ENCODE data around the gene MAP1B. TPM values are rescaled to one million over a fixed set of nuclear protein-coding genes. Genes with fewer than 3 reads are reported as not detected.

Gene MAP1B
- polyA plus RNA-seq, 1 donor (not counting 4 experiments of a cell fraction or from before 2014, with no cell fraction given): 3.3 TPM

DNA sequence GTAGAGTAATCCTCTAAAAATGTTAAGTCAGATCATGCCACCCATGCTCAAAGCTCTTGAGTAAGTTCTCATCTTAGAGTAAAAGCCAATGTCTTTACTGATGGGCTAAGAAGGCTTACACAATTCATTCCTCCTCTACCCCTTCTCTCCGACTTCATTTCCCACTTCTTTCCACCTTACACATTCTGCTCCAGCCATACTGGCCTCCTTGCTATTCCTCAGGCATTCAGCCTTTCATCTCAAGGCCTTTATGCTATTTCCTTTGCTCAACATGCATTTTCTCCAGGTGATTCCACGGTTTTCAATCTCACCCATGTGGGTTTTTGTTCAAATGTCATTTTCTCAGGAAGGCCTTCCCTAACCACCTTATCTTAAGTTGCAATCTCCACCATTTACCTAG is 104.9 kb downstream of the MAP1B start:
- H3K4me2 ChIP-seq (ENCODE audit: control insufficient read depth, extremely low read depth, insufficient read depth, low read depth, low read length): no peak overlapping the region
- DNase-seq (ENCODE audit: low read depth, low spot score): no peak

DNA sequence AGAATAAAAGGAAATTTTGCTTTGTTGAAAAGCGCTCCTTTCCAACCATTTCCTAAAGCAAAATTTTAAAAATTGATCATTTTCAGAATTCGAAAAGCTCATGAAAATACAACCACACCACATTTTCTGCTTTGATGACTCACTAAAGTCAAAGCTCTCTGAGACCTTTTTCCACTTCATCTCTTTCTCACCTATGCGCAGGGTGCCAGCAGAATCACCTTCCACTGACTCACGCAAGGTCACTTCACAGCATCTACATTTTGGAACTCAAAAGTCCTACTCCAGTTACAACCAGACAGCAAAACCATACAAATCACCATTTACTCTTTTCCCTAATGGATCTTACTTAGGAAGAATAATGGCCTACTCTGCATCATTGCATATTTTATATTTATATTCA is 106.2 kb downstream of the MAP1B start:
- peaks cover 31% of the 10 kb centered on the region for H3K4me1 ChIP-seq (ENCODE audit: control insufficient read depth, extremely low read depth, insufficient read depth, low read length)
- H3K9me1 ChIP-seq (ENCODE audit: control insufficient read depth, extremely low read depth, insufficient read depth, low read length): peaks cover 2% of the 10 kb centered on the region
- FAIRE-seq (no peak), DNase-seq (ENCODE audit: low read depth, low spot score) (no peak)
- no peak for TF ChIP-seq EZH2 (IDR thresholded peaks at IDR 0.05; ENCODE audit: low read length)
- TF ChIP-seq, protein P1, sequence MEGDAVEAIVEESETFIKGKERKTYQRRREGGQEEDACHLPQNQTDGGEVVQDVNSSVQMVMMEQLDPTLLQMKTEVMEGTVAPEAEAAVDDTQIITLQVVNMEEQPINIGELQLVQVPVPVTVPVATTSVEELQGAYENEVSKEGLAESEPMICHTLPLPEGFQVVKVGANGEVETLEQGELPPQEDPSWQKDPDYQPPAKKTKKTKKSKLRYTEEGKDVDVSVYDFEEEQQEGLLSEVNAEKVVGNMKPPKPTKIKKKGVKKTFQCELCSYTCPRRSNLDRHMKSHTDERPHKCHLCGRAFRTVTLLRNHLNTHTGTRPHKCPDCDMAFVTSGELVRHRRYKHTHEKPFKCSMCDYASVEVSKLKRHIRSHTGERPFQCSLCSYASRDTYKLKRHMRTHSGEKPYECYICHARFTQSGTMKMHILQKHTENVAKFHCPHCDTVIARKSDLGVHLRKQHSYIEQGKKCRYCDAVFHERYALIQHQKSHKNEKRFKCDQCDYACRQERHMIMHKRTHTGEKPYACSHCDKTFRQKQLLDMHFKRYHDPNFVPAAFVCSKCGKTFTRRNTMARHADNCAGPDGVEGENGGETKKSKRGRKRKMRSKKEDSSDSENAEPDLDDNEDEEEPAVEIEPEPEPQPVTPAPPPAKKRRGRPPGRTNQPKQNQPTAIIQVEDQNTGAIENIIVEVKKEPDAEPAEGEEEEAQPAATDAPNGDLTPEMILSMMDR (optimal IDR thresholded peaks at IDR 0.05 in 1 of 3, IDR thresholded peaks at IDR 0.05 in 1 of 3, conservative IDR thresholded peaks at IDR 0.05 in 1 of 3; ENCODE audit: extremely low read depth in 1 of 3, insufficient read depth in 2 of 3, low read length in 3 of 3): no peak
- H3K36me3 ChIP-seq (ENCODE audit: control insufficient read depth in 2 of 2, extremely low read depth in 1 of 2, insufficient read depth in 2 of 2, low read length in 2 of 2): peaks cover 3 to 7% of the 10 kb centered on the region in 2 experiments
- H3K4me2 ChIP-seq (ENCODE audit: control insufficient read depth, extremely low read depth, insufficient read depth, low read depth, low read length): no peak overlapping the region
- H3K27me3 ChIP-seq (ENCODE audit: control insufficient read depth, extremely low read depth, insufficient read depth, low read length): no peaks in the 10 kb centered on the region
- no peaks in the 10 kb centered on the region for H3K9me3 ChIP-seq (ENCODE audit: control insufficient read depth, low read depth, low read length)
- no peaks in the 10 kb centered on the region for H4K20me1 ChIP-seq (ENCODE audit: control insufficient read depth, extremely low read depth, insufficient read depth, low read length)
- no peak overlapping the region for H3K4me3 ChIP-seq (ENCODE audit: control insufficient read depth in 2 of 3, extremely low read depth in 1 of 3, insufficient read depth in 2 of 3, low read depth in 1 of 3, low read length in 3 of 3)
- H3K79me2 ChIP-seq (ENCODE audit: control insufficient read depth, insufficient read depth, low read length): no peaks in the 10 kb centered on the region
- dilution Hi-C loops (cut with MboI; ENCODE audit: extremely low pct_ligation_motif_present, low sequenced_read_pairs): no loop called here
- H3K9ac ChIP-seq (ENCODE audit: control insufficient read depth, extremely low read depth, insufficient read depth, low read length): no peak overlapping the region
- no peak overlapping the region for H3K27ac ChIP-seq (ENCODE audit: control insufficient read depth, insufficient read depth, low read length)
- no peak overlapping the region for H2AFZ ChIP-seq (ENCODE audit: control insufficient read depth, low read length)

More for the DNA sequence above, 104.9 kb downstream of the MAP1B start:
- Histone ChIP-seq H3K27me3 (ENCODE audit: control insufficient read depth, extremely low read depth, insufficient read depth, low read length) (no peaks in the 10 kb centered on the region), H2AFZ (ENCODE audit: control insufficient read depth, low read length) (no peak overlapping the region), H3K4me1 (ENCODE audit: control insufficient read depth, extremely low read depth, insufficient read depth, low read length) (peaks cover 31% of the 10 kb centered on the region), H3K9ac (ENCODE audit: control insufficient read depth, extremely low read depth, insufficient read depth, low read length) (no peak overlapping the region), H3K9me3 (ENCODE audit: control insufficient read depth, low read depth, low read length) (no peaks in the 10 kb centered on the region), H3K4me3 (ENCODE audit: control insufficient read depth in 2 of 3, extremely low read depth in 1 of 3, insufficient read depth in 2 of 3, low read depth in 1 of 3, low read length in 3 of 3) (no peak overlapping the region), H3K9me1 (ENCODE audit: control insufficient read depth, extremely low read depth, insufficient read depth, low read length) (peaks cover 2% of the 10 kb centered on the region), H4K20me1 (ENCODE audit: control insufficient read depth, extremely low read depth, insufficient read depth, low read length) (no peaks in the 10 kb centered on the region), H3K27ac (ENCODE audit: control insufficient read depth, insufficient read depth, low read length) (no peak overlapping the region), H3K79me2 (ENCODE audit: control insufficient read depth, insufficient read depth, low read length) (no peaks in the 10 kb centered on the region), H3K36me3 (ENCODE audit: control insufficient read depth in 2 of 2, extremely low read depth in 1 of 2, insufficient read depth in 2 of 2, low read length in 2 of 2) (no peaks in the 10 kb centered on the region)
- dilution Hi-C loops (cut with MboI; ENCODE audit: extremely low pct_ligation_motif_present, low sequenced_read_pairs): no loop called here
- TF ChIP-seq EZH2 (IDR thresholded peaks at IDR 0.05; ENCODE audit: low read length): no peak
- TF ChIP-seq, protein P1 (optimal IDR thresholded peaks at IDR 0.05 in 1 of 3, IDR thresholded peaks at IDR 0.05 in 1 of 3, conservative IDR thresholded peaks at IDR 0.05 in 1 of 3; ENCODE audit: extremely low read depth in 1 of 3, insufficient read depth in 2 of 3, low read length in 3 of 3): no peak
- FAIRE-seq: no peak
